ENCODE data around the gene MINDY1. TPM values are rescaled to one million over a fixed set of nuclear protein-coding genes. Genes with fewer than 3 reads are reported as not detected.

The MINDY1 gene
- total RNA-seq, 1 experiment from 2014 or later, result 6.8 TPM

- no peak overlapping the region for H2BK5ac ChIP-seq (ENCODE audit: insufficient read length, low read length)
- H4K8ac ChIP-seq (replicated peaks; ENCODE audit: insufficient read length, low read depth, low read length), result no peak overlapping the region
- H2AFZ ChIP-seq (ENCODE audit: low read length), result no peak overlapping the region
- no peaks in the 10 kb centered on the region; the same call in 1 of the 2 replicates for H3K4me1 ChIP-seq (ENCODE audit: insufficient read depth, low read length)
- H4K20me1 ChIP-seq (ENCODE audit: control insufficient read depth, insufficient read depth, insufficient read length), result no peaks in the 10 kb centered on the region
- H3K27me3 ChIP-seq (ENCODE audit: insufficient read depth, low read length), result no peaks in the 10 kb centered on the region
- no peak overlapping the region for H2BK20ac ChIP-seq (ENCODE audit: low read depth, low read length, poor library complexity, severe bottlenecking)
- H3K79me1 ChIP-seq (ENCODE audit: insufficient read depth, low read depth, low read length, poor library complexity, severe bottlenecking), result no peaks in the 10 kb centered on the region
- no peak overlapping the region for H2BK120ac ChIP-seq (ENCODE audit: low read depth, low read length, poor library complexity, severe bottlenecking)
- DNase-seq, result peak; percentile 87
- WGBS (ENCODE audit: extremely low coverage, insufficient read length, low lambda C conversion rate), result no CpG with 5 or more reads among the region's 48 CpGs
- no peak overlapping the region for H3K27ac ChIP-seq (ENCODE audit: insufficient read length, low read depth, low read length)
- H4K5ac ChIP-seq (ENCODE audit: insufficient read length, low read depth, low read length), result no peak overlapping the region
- TF ChIP-seq, protein P1, sequence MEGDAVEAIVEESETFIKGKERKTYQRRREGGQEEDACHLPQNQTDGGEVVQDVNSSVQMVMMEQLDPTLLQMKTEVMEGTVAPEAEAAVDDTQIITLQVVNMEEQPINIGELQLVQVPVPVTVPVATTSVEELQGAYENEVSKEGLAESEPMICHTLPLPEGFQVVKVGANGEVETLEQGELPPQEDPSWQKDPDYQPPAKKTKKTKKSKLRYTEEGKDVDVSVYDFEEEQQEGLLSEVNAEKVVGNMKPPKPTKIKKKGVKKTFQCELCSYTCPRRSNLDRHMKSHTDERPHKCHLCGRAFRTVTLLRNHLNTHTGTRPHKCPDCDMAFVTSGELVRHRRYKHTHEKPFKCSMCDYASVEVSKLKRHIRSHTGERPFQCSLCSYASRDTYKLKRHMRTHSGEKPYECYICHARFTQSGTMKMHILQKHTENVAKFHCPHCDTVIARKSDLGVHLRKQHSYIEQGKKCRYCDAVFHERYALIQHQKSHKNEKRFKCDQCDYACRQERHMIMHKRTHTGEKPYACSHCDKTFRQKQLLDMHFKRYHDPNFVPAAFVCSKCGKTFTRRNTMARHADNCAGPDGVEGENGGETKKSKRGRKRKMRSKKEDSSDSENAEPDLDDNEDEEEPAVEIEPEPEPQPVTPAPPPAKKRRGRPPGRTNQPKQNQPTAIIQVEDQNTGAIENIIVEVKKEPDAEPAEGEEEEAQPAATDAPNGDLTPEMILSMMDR (conservative IDR thresholded peaks at IDR 0.05), result peak; percentile 70; the same call in 2 of the 3 replicates
- H3K14ac ChIP-seq (ENCODE audit: insufficient read depth, low read length), result peak overlapping the region; percentile 66
- H3K27ac Mint-ChIP-seq, result peak overlapping the region; percentile 95 to 99 (median 96)
- H3K9me3 ChIP-seq (ENCODE audit: control insufficient read depth, low read depth, low read length), result no peaks in the 10 kb centered on the region
- H2BK12ac ChIP-seq (ENCODE audit: insufficient read length, low read depth, low read length), result no peak overlapping the region
- H3T11ph ChIP-seq (ENCODE audit: low read length), result no peak overlapping the region
- peaks cover 2 to 20% (median 16%) of the 10 kb centered on the region in 3 experiments; a peak in 5 of 7 replicates for H3K36me3 Mint-ChIP-seq (ENCODE audit: insufficient read depth in 1 of 3, low read depth in 3 of 3)
- peak overlapping the region; percentile 12 for H3K18ac ChIP-seq (ENCODE audit: insufficient read length, low read depth, low read length)
- no peak overlapping the region for H3K56ac ChIP-seq (ENCODE audit: insufficient read length, low read depth, low read length)
- H3K4me1 Mint-ChIP-seq, result peaks cover 17 to 19% of the 10 kb centered on the region in 2 experiments
- no peak overlapping the region for H4K91ac ChIP-seq (ENCODE audit: insufficient read length, low read depth, low read length)
- peaks cover 4% of the 10 kb centered on the region for H3K23me2 ChIP-seq (ENCODE audit: insufficient read length, low read depth, low read length, poor library complexity, severe bottlenecking)
- H3K23ac ChIP-seq (ENCODE audit: insufficient read length, low read depth, low read length), result no peak overlapping the region
- peak overlapping the region; percentile 51 for H3K9ac ChIP-seq (ENCODE audit: extremely low read depth, insufficient read length, low read length)
- H3K4ac ChIP-seq (ENCODE audit: low read depth, low read length), result no peak overlapping the region
- H3K4me3 Mint-ChIP-seq, result peak overlapping the region; percentile 95 to 98
- H2AK5ac ChIP-seq (ENCODE audit: insufficient read length, low read length), result no peak overlapping the region
- H2BK15ac ChIP-seq (ENCODE audit: low read depth, low read length), result no peak overlapping the region
- no peaks in the 10 kb centered on the region for H3K79me2 ChIP-seq (ENCODE audit: insufficient read depth, low read length)
- H3K9me3 Mint-ChIP-seq, result no peaks in the 10 kb centered on the region
- H3K27me3 Mint-ChIP-seq (ENCODE audit: low read depth), result no peaks in the 10 kb centered on the region
- H3K4me2 ChIP-seq (ENCODE audit: insufficient read depth, insufficient read length, low read length), result peak overlapping the region; percentile 60
Observed at GRCh38 chr1:151047925-151048644, 41.4 kb upstream of the MINDY1 start.
